Uterus (tissue), 2 donors: ENCODE results near the gene SLC6A7.

Source experiments
- POLR2A ChIP-seq, 2 donors: fragments of 450-650 bp; IDR thresholded peaks; one replicate each; pipeline ENCODE4 v1.6.1; 2016; ENCODE audit warnings: antibody characterized with exemption in 2 of 2, mild to moderate bottlenecking in 1 of 2, moderate library complexity in 1 of 2
- TF ChIP-seq, protein P1 (sequence below), 4 experiments: fragments of 200-600 bp in 2 of 4; fragments of 450-650 bp in 2 of 4; sonication (generic) in 2 of 4; IDR thresholded peaks; one replicate each; pipeline ENCODE4 v1.5.1; 2016 to 2019; ENCODE audit warnings: antibody characterized with exemption in 4 of 4, mild to moderate bottlenecking in 2 of 4, moderate library complexity in 1 of 4

DNA sequence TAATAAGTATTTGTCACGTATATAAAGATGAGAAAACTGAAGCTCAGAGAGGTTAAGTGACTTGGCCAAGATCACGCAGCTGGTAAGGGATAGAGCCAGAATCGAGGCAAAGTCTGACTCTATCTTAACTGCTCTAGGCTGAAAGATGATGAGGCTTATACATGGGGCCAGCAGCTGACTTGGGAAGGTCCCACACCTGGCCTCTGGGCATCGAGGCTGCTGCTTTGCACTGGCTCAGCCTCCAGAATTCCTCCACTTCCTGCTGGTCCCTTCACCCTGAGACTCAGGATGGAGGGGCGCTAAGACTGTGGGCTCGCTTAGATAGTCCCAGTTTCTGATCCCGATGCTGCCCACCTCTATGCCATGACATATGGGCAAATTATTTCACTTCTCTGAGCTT is 64.5 kb downstream of the SLC6A7 start:
- TF ChIP-seq, protein P1, sequence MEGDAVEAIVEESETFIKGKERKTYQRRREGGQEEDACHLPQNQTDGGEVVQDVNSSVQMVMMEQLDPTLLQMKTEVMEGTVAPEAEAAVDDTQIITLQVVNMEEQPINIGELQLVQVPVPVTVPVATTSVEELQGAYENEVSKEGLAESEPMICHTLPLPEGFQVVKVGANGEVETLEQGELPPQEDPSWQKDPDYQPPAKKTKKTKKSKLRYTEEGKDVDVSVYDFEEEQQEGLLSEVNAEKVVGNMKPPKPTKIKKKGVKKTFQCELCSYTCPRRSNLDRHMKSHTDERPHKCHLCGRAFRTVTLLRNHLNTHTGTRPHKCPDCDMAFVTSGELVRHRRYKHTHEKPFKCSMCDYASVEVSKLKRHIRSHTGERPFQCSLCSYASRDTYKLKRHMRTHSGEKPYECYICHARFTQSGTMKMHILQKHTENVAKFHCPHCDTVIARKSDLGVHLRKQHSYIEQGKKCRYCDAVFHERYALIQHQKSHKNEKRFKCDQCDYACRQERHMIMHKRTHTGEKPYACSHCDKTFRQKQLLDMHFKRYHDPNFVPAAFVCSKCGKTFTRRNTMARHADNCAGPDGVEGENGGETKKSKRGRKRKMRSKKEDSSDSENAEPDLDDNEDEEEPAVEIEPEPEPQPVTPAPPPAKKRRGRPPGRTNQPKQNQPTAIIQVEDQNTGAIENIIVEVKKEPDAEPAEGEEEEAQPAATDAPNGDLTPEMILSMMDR (IDR thresholded peaks at IDR 0.05) = no peak
- TF ChIP-seq POLR2A (IDR thresholded peaks at IDR 0.05) = no peak
